Measurements from ENCODE around the gene CD300LD. TPM values are rescaled to one million over a fixed set of nuclear protein-coding genes. Genes with fewer than 3 reads are reported as not detected.

CD300LD gene
- total and polyA plus RNA-seq, 2 of the 8 experiments (the other 6 are each of a cell fraction or from before 2014, with no cell fraction given), result not detected

GRCh38 chr17:74542727-74543383 lies 49.2 kb downstream of the CD300LD start:
- CTCF ChIA-PET (ENCODE audit: partially characterized antibody), result interaction anchor here (0.7 to 1.0 kb wide), 4 partner anchors 18 to 238 kb away, joined by 3 to 4 read pairs (median 4); no protein-coding TSS in a partner anchor
- H2BK120ac ChIP-seq (replicated peaks; ENCODE audit: low read depth, low read length), result no peak overlapping the region

More at GRCh38 chr17:74542727-74543383, 49.2 kb downstream of the CD300LD start:
- no peaks in the 10 kb centered on the region for H3K79me1 ChIP-seq (ENCODE audit: low read depth, low read length)
- POLR2A ChIA-PET (ENCODE audit: partially characterized antibody), result no interaction called here
- H3K23ac ChIP-seq (ENCODE audit: insufficient read length), result no peak overlapping the region
- no peak overlapping the region for H3K56ac ChIP-seq (replicated peaks; ENCODE audit: insufficient read length, low read depth, low read length)
- H2BK15ac ChIP-seq (ENCODE audit: low read length), result no peak overlapping the region
- no peak overlapping the region for H3K4ac ChIP-seq (replicated peaks; ENCODE audit: insufficient read length, low read depth, low read length)
- H4K20me1 ChIP-seq (replicated peaks in 1 of 2; ENCODE audit: control insufficient read depth in 1 of 2, insufficient read depth in 2 of 2, low read length in 2 of 2), result peaks cover 0 to 2% of the 10 kb centered on the region in 2 experiments
- H2AFZ ChIP-seq (ENCODE audit: low read length), result no peak overlapping the region
- H3K79me2 ChIP-seq (ENCODE audit: control insufficient read depth in 1 of 2, insufficient read depth in 2 of 2, low read length in 2 of 2), result no peaks in the 10 kb centered on the region
- no peak overlapping the region for H3K4me3 ChIP-seq (ENCODE audit: extremely low read depth in 1 of 4, insufficient read depth in 2 of 4, low read depth in 3 of 4, low read length in 4 of 4)
- H4K91ac ChIP-seq (replicated peaks; ENCODE audit: insufficient read length, low read length), result no peak overlapping the region
- no peak for TF ChIP-seq KDM1A (IDR thresholded peaks at IDR 0.05; ENCODE audit: borderline replicate concordance, low read length)
- no peak for TF ChIP-seq JUND (IDR thresholded peaks at IDR 0.05; ENCODE audit: low read length)
- no peak for TF ChIP-seq RNF2 (IDR thresholded peaks at IDR 0.05; ENCODE audit: borderline replicate concordance, low read depth, low read length, missing control alignments, poor library complexity, severe bottlenecking)
- TF ChIP-seq TBP (IDR thresholded peaks at IDR 0.05; ENCODE audit: low read depth, low read length), result no peak
- TF ChIP-seq SRF (IDR thresholded peaks at IDR 0.05; ENCODE audit: low read depth, low read length), result no peak
- no peak for TF ChIP-seq ASH2L (IDR thresholded peaks at IDR 0.05; ENCODE audit: low read length)
- TF ChIP-seq CREB1 (IDR thresholded peaks at IDR 0.05), result no peak
- TF ChIP-seq RFX5 (IDR thresholded peaks at IDR 0.05; ENCODE audit: borderline replicate concordance, low read depth, low read length), result no peak
- no peak for TF ChIP-seq TEAD4 (IDR thresholded peaks at IDR 0.05; ENCODE audit: low read depth, low read length)
- H3K4me1 ChIP-seq (replicated peaks in 1 of 4; ENCODE audit: control insufficient read depth in 3 of 4, insufficient read depth in 4 of 4, low read length in 3 of 4), result no peaks in the 10 kb centered on the region
- H3K23me2 ChIP-seq (ENCODE audit: low read depth, low read length), result 0 out of 2 replicates have a peak, but pooled peaks cover 2% of the 10 kb centered on the region
- no peak overlapping the region for H2BK20ac ChIP-seq (ENCODE audit: low read length)
- 82% methylated on average over 8 of the region's 17 CpGs; no CpG with 5 or more reads in 1 of the 2 experiments for WGBS, 2 experiments (ENCODE audit: extremely low coverage in 1 of 2, insufficient coverage in 1 of 2, insufficient read length in 1 of 2, insufficient replicate concordance in 2 of 2, low coverage in 1 of 2, low lambda C conversion rate in 2 of 2, missing lambda C conversion rate in 1 of 2)
- H3K14ac ChIP-seq (ENCODE audit: insufficient read length), result no peak overlapping the region
- no peaks in the 10 kb centered on the region for H3K9me3 ChIP-seq (ENCODE audit: insufficient read depth in 2 of 2, low read depth in 1 of 2, low read length in 1 of 2)
- 0 out of 2 replicates have a peak overlapping the region, but pooled peaks have one; percentile 7 for H2BK12ac ChIP-seq (ENCODE audit: low read depth, low read length)
- no peak overlapping the region for H3K4me2 ChIP-seq (ENCODE audit: insufficient read depth in 1 of 2, low read depth in 2 of 2, low read length in 2 of 2)
- no peak overlapping the region for H3K9ac ChIP-seq (replicated peaks in 1 of 4; ENCODE audit: extremely low read depth in 1 of 4, low read depth in 3 of 4, low read length in 3 of 4)
- H3K18ac ChIP-seq (ENCODE audit: extremely low read depth, low read length), result no peak overlapping the region
- no peaks in the 10 kb centered on the region; a peak in 1 of 7 replicates for H3K27me3 ChIP-seq (replicated peaks in 1 of 4; ENCODE audit: control insufficient read depth in 3 of 4, extremely low read depth in 1 of 4, insufficient read depth in 3 of 4, low read length in 3 of 4)
- no peak overlapping the region for H4K5ac ChIP-seq (ENCODE audit: insufficient read length, low read depth, low read length)
- H3K36me3 ChIP-seq (ENCODE audit: control insufficient read depth in 2 of 4, insufficient read depth in 4 of 4, low read length in 3 of 4), result no peaks in the 10 kb centered on the region
- FAIRE-seq (no peak), DNase-seq (ENCODE audit: low read depth in 1 of 2, low spot score in 2 of 2) (no peak)
- 0 out of 2 replicates have a peak overlapping the region, but pooled peaks have one; percentile 14 for H4K8ac ChIP-seq (ENCODE audit: extremely low read depth, insufficient read depth, low read length)
- H2AK5ac ChIP-seq (ENCODE audit: low read depth, low read length), result no peak overlapping the region
- no peak overlapping the region for H2BK5ac ChIP-seq (ENCODE audit: low read depth, low read length)
- no peak overlapping the region for H3K27ac ChIP-seq (ENCODE audit: low read depth, low read length)

Data from H1 (cell line).